Ovary (tissue), 3 donors: Measurements from ENCODE around the gene HOXC11.

ENCODE experiments used
- POLR2A ChIP-seq: fragments of 450-650 bp; IDR thresholded peaks from one replicate; pipeline ENCODE4 v1.6.1; 2017; ENCODE audit warnings: antibody characterized with exemption, mild to moderate bottlenecking, moderate library complexity
- TF ChIP-seq, protein P1 (sequence below), 3 donors: fragments of 450-650 bp in 2 of 3; fragments of 200-600 bp in 1 of 3; IDR thresholded peaks; one replicate each; pipeline versions ENCODE4 v1.5.1 to v1.8.0; 2016 to 2022; ENCODE audit warnings: antibody characterized with exemption in 3 of 3, mild to moderate bottlenecking in 1 of 3
- donor health status: DM: no; HTN: no; CAD: no.

DNA sequence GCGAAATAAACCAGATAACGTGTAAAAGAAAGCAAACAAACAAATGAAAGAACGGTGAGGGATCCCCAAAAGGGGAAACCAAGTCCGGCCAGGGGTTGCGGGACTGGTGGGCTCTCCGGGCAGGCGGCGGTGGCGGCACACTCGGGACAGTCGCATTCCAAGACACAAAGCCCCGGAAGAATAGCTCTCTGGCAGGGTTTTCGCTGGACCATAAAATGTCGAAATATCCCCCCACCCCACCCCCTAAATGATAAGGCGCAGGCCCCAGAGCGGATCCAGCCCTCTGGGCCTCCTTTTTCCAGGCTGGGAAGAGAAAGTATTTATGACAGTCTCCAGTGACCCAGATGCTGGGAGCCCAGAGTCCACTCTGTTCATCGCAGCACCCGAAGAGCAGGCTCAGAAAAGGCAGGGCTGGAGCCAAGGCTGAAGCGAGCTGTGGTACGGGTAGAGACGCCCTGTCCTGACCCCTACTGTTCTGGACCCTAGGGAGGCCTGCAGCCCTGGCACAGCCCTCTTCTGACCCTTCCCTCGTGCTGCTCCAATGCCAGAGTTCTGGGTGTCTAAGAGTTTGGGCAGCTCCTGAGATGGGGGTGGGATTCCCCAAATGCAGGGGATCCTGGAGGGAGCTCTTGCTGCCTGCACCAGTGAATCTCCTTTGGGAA lies 33.8 kb downstream of the HOXC11 start:
- TF ChIP-seq, protein P1, sequence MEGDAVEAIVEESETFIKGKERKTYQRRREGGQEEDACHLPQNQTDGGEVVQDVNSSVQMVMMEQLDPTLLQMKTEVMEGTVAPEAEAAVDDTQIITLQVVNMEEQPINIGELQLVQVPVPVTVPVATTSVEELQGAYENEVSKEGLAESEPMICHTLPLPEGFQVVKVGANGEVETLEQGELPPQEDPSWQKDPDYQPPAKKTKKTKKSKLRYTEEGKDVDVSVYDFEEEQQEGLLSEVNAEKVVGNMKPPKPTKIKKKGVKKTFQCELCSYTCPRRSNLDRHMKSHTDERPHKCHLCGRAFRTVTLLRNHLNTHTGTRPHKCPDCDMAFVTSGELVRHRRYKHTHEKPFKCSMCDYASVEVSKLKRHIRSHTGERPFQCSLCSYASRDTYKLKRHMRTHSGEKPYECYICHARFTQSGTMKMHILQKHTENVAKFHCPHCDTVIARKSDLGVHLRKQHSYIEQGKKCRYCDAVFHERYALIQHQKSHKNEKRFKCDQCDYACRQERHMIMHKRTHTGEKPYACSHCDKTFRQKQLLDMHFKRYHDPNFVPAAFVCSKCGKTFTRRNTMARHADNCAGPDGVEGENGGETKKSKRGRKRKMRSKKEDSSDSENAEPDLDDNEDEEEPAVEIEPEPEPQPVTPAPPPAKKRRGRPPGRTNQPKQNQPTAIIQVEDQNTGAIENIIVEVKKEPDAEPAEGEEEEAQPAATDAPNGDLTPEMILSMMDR (IDR thresholded peaks at IDR 0.05) = no peak
- no peak for TF ChIP-seq POLR2A
